Lower leg skin (tissue), 3 donors: Measurements from ENCODE around the gene DPH2.

Experiments used
- POLR2A ChIP-seq, 2 donors: fragments of 450-650 bp; IDR thresholded peaks; one replicate each; pipeline ENCODE4 v1.6.1; 2016 to 2017; ENCODE audit warnings: antibody characterized with exemption in 2 of 2, mild to moderate bottlenecking in 1 of 2, moderate library complexity in 1 of 2
- TF ChIP-seq, protein P1 (sequence below), 3 donors: fragments of 450-650 bp; IDR thresholded peaks; one replicate each; pipeline ENCODE4 v1.5.1; 2016; ENCODE audit warnings: antibody characterized with exemption in 3 of 3, mild to moderate bottlenecking in 3 of 3, moderate library complexity in 2 of 3

DNA sequence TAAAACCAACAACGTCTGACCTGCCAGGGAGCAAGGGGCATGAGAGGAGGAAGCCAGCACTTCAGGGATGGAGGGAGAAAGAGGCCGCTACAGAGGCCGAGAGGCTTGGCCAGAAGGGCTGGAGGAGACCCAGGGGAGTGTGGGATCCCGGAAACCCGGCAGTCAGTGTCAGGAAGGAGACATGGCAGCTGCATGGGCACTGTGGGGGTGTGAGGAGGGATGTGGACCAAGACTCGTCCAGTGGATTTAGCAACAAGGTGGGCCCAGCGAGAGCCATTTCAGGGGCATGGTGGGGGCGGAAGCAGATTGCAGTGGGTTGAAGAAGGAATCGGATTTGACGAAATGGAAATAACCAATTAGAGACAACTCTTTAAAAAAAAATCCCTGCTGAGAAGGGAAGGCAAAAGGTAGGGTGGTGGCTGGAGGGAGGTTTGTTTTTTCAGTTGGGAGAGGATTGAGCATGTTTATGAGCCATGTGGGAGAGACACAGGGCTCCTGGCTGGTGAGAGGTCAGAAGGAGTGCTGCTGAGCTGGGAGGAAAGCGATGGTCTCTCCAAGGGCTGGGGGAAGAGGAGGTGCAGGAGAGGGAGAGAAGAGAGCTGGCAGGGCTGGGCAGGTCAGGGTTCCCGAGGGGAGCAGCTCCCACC is 13.6 kb downstream of the DPH2 start:
- TF ChIP-seq, protein P1, sequence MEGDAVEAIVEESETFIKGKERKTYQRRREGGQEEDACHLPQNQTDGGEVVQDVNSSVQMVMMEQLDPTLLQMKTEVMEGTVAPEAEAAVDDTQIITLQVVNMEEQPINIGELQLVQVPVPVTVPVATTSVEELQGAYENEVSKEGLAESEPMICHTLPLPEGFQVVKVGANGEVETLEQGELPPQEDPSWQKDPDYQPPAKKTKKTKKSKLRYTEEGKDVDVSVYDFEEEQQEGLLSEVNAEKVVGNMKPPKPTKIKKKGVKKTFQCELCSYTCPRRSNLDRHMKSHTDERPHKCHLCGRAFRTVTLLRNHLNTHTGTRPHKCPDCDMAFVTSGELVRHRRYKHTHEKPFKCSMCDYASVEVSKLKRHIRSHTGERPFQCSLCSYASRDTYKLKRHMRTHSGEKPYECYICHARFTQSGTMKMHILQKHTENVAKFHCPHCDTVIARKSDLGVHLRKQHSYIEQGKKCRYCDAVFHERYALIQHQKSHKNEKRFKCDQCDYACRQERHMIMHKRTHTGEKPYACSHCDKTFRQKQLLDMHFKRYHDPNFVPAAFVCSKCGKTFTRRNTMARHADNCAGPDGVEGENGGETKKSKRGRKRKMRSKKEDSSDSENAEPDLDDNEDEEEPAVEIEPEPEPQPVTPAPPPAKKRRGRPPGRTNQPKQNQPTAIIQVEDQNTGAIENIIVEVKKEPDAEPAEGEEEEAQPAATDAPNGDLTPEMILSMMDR (IDR thresholded peaks at IDR 0.05): no peak
- no peak for TF ChIP-seq POLR2A (IDR thresholded peaks at IDR 0.05)
